ENCODE measurements around the gene SUSD2. TPM values are rescaled to one million over a fixed set of nuclear protein-coding genes. Genes with fewer than 3 reads are reported as not detected.

Gene SUSD2
- polyA plus RNA-seq, 1 donor (not counting 4 experiments of a cell fraction or from before 2014, with no cell fraction given) = 0.01 TPM

DNA sequence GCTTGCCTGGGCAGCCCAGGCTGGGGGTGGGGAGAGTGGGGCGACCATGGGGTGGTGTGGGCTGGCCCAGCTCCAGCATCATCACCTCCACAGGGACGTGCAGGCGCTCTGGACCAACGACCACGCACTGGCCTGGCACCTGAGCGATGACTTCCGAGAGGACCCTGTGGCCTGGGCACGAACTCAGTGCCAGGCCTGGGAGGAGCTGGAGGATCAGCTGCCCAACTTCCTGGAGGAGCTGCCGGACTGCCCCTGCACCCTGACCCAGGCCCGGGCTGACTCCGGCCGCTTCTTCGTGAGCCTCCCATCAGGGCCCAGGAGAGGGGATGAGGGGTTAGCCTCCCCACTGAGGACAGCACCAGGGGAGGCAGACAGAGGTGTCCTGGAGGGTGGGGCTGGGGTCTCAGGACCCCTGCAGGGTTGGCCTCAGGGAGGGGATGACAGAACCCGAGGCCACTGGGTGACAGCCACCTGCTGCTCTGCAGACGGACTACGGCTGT lies 3.8 kb downstream of the SUSD2 start:
- no peaks in the 10 kb centered on the region for H3K27me3 ChIP-seq (ENCODE audit: control insufficient read depth, extremely low read depth, insufficient read depth, low read length)
- no peak overlapping the region for H3K4me2 ChIP-seq (ENCODE audit: control insufficient read depth, extremely low read depth, insufficient read depth, low read depth, low read length)
- H3K4me1 ChIP-seq (ENCODE audit: control insufficient read depth, extremely low read depth, insufficient read depth, low read length) = peaks cover 10% of the 10 kb centered on the region
- FAIRE-seq = no peak
- H3K36me3 ChIP-seq (ENCODE audit: control insufficient read depth in 2 of 2, extremely low read depth in 1 of 2, insufficient read depth in 2 of 2, low read length in 2 of 2) = no peaks in the 10 kb centered on the region
- H3K27ac ChIP-seq (ENCODE audit: control insufficient read depth, insufficient read depth, low read length) = no peak overlapping the region
- H3K9me3 ChIP-seq (ENCODE audit: control insufficient read depth, low read depth, low read length) = no peaks in the 10 kb centered on the region
- TF ChIP-seq, protein P1, sequence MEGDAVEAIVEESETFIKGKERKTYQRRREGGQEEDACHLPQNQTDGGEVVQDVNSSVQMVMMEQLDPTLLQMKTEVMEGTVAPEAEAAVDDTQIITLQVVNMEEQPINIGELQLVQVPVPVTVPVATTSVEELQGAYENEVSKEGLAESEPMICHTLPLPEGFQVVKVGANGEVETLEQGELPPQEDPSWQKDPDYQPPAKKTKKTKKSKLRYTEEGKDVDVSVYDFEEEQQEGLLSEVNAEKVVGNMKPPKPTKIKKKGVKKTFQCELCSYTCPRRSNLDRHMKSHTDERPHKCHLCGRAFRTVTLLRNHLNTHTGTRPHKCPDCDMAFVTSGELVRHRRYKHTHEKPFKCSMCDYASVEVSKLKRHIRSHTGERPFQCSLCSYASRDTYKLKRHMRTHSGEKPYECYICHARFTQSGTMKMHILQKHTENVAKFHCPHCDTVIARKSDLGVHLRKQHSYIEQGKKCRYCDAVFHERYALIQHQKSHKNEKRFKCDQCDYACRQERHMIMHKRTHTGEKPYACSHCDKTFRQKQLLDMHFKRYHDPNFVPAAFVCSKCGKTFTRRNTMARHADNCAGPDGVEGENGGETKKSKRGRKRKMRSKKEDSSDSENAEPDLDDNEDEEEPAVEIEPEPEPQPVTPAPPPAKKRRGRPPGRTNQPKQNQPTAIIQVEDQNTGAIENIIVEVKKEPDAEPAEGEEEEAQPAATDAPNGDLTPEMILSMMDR (optimal IDR thresholded peaks at IDR 0.05 in 1 of 3, IDR thresholded peaks at IDR 0.05 in 1 of 3, conservative IDR thresholded peaks at IDR 0.05 in 1 of 3; ENCODE audit: extremely low read depth in 1 of 3, insufficient read depth in 2 of 3, low read length in 3 of 3) = no peak
- no peak for TF ChIP-seq EZH2 (IDR thresholded peaks at IDR 0.05; ENCODE audit: low read length)
- H2AFZ ChIP-seq (ENCODE audit: control insufficient read depth, low read length) = no peak overlapping the region
- dilution Hi-C loops (cut with MboI; ENCODE audit: extremely low pct_ligation_motif_present, low sequenced_read_pairs) = no loop called here
- no peaks in the 10 kb centered on the region for H3K79me2 ChIP-seq (ENCODE audit: control insufficient read depth, insufficient read depth, low read length)
- H3K9ac ChIP-seq (ENCODE audit: control insufficient read depth, extremely low read depth, insufficient read depth, low read length) = no peak overlapping the region
- no peaks in the 10 kb centered on the region for H3K9me1 ChIP-seq (ENCODE audit: control insufficient read depth, extremely low read depth, insufficient read depth, low read length)
- H3K4me3 ChIP-seq (ENCODE audit: control insufficient read depth in 2 of 3, extremely low read depth in 1 of 3, insufficient read depth in 2 of 3, low read depth in 1 of 3, low read length in 3 of 3) = no peak overlapping the region
- DNase-seq (ENCODE audit: low read depth, low spot score) = no peak
- no peaks in the 10 kb centered on the region for H4K20me1 ChIP-seq (ENCODE audit: control insufficient read depth, extremely low read depth, insufficient read depth, low read length)

- H3K4me1 ChIP-seq (ENCODE audit: control insufficient read depth, extremely low read depth, insufficient read depth, low read length) = peaks cover 10% of the 10 kb centered on the region
- H2AFZ ChIP-seq (ENCODE audit: control insufficient read depth, low read length) = no peak overlapping the region
- no peaks in the 10 kb centered on the region for H3K9me3 ChIP-seq (ENCODE audit: control insufficient read depth, low read depth, low read length)
- FAIRE-seq (no peak), DNase-seq (ENCODE audit: low read depth, low spot score) (no peak)
- no peaks in the 10 kb centered on the region for H4K20me1 ChIP-seq (ENCODE audit: control insufficient read depth, extremely low read depth, insufficient read depth, low read length)
- no peak overlapping the region for H3K27ac ChIP-seq (ENCODE audit: control insufficient read depth, insufficient read depth, low read length)
- H3K4me2 ChIP-seq (ENCODE audit: control insufficient read depth, extremely low read depth, insufficient read depth, low read depth, low read length) = no peak overlapping the region
- no peaks in the 10 kb centered on the region for H3K9me1 ChIP-seq (ENCODE audit: control insufficient read depth, extremely low read depth, insufficient read depth, low read length)
- no peaks in the 10 kb centered on the region for H3K27me3 ChIP-seq (ENCODE audit: control insufficient read depth, extremely low read depth, insufficient read depth, low read length)
- no peak overlapping the region for H3K9ac ChIP-seq (ENCODE audit: control insufficient read depth, extremely low read depth, insufficient read depth, low read length)
- no peaks in the 10 kb centered on the region for H3K79me2 ChIP-seq (ENCODE audit: control insufficient read depth, insufficient read depth, low read length)
- no peaks in the 10 kb centered on the region for H3K36me3 ChIP-seq (ENCODE audit: control insufficient read depth in 2 of 2, extremely low read depth in 1 of 2, insufficient read depth in 2 of 2, low read length in 2 of 2)
- dilution Hi-C loops (cut with MboI; ENCODE audit: extremely low pct_ligation_motif_present, low sequenced_read_pairs) = no loop called here
- TF ChIP-seq EZH2 (IDR thresholded peaks at IDR 0.05; ENCODE audit: low read length) = no peak
- TF ChIP-seq, protein P1 (optimal IDR thresholded peaks at IDR 0.05 in 1 of 3, IDR thresholded peaks at IDR 0.05 in 1 of 3, conservative IDR thresholded peaks at IDR 0.05 in 1 of 3; ENCODE audit: extremely low read depth in 1 of 3, insufficient read depth in 2 of 3, low read length in 3 of 3) = no peak
- H3K4me3 ChIP-seq (ENCODE audit: control insufficient read depth in 2 of 3, extremely low read depth in 1 of 3, insufficient read depth in 2 of 3, low read depth in 1 of 3, low read length in 3 of 3) = no peak overlapping the region
Measured at GRCh38 chr22:24185501-24186351, 4.4 kb downstream of the SUSD2 start.

Measured in keratinocyte (primary cell).